ENCODE results near the gene IFT80. TPM values are rescaled to one million over a fixed set of nuclear protein-coding genes. Genes with fewer than 3 reads are reported as not detected.
A peak's percentile ranks its signal among the peaks of the same experiment; 100 is the strongest.

The IFT80 gene
- total and polyA plus RNA-seq, 9 of the 15 experiments (the other 6 are each of a cell fraction or from before 2014, with no cell fraction given) = 6.7 to 21.1 (median 16.4) TPM

DNA sequence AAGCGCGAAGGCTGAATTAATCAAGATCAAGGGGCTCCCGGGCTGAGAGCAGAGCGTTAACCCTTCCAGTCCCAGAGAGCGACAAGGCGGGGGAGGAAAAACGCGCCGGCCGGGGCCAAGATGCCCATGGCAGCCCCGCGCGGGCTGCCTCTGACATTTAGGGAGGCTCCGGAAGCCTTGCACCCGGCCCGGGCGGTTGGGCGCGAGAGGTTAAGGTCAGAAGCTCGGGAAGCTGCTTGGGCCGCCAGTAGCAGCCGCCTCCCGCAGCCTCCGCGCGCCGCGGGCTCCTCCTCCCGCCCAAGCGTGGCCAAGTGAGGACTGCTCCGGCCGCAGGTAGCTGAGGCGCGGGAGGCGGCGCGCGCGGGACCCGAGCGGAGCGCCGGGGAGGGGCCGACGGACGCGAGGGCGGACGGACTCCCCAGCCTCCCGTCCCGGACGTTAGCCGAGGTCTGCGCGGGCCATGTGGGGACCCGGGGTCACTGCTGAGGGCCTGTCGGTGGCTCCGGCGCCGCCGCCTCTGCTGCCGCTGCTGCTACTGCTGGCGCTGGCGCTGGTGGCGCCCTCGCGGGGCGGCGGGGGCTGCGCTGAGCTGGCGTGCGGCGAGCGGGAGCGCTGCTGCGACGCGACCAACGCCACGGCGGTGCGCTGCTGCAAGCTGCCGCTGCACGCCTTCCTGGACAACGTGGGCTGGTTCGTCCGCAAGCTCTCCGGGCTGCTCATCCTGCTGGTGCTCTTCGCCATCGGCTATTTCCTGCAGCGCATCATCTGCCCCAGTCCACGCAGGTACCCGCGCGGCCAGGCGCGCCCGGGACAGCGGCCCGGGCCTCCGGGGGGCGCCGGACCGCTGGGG, 173.6 kb downstream of the IFT80 start, which contains the start of gene C3orf80 (continued):
- TF ChIP-seq, protein P1, sequence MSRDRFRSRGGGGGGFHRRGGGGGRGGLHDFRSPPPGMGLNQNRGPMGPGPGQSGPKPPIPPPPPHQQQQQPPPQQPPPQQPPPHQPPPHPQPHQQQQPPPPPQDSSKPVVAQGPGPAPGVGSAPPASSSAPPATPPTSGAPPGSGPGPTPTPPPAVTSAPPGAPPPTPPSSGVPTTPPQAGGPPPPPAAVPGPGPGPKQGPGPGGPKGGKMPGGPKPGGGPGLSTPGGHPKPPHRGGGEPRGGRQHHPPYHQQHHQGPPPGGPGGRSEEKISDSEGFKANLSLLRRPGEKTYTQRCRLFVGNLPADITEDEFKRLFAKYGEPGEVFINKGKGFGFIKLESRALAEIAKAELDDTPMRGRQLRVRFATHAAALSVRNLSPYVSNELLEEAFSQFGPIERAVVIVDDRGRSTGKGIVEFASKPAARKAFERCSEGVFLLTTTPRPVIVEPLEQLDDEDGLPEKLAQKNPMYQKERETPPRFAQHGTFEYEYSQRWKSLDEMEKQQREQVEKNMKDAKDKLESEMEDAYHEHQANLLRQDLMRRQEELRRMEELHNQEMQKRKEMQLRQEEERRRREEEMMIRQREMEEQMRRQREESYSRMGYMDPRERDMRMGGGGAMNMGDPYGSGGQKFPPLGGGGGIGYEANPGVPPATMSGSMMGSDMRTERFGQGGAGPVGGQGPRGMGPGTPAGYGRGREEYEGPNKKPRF (IDR thresholded peaks at IDR 0.05; ENCODE audit: low read depth, low read length) = no peak
- TF ChIP-seq KLF10 (CRISPR knock-in tag; IDR thresholded peaks at IDR 0.05) (no peak), FOXK1 (CRISPR knock-in tag; IDR thresholded peaks at IDR 0.05; ENCODE audit: borderline replicate concordance) (no peak), TEAD4 (IDR thresholded peaks at IDR 0.05; ENCODE audit: low read length) (no peak), TEAD4 (CRISPR knock-in tag; IDR thresholded peaks at IDR 0.05; ENCODE audit: borderline replicate concordance) (no peak), SP2 (IDR thresholded peaks at IDR 0.05; ENCODE audit: extremely low read depth, low read depth, low read length, poor library complexity, severe bottlenecking) (no peak), NFIX (CRISPR knock-in tag; IDR thresholded peaks at IDR 0.05; ENCODE audit: low read depth) (no peak), RFX5 (IDR thresholded peaks at IDR 0.05; ENCODE audit: low read depth, low read length) (no peak), CREB1 (IDR thresholded peaks at IDR 0.05) (peak; percentile 45; the same call in 1 of the 2 replicates), CREB1 (CRISPR knock-in tag; IDR thresholded peaks at IDR 0.05) (peak; percentile 28; the same call in 1 of the 2 replicates), SNIP1 (IDR thresholded peaks at IDR 0.05; ENCODE audit: low read depth) (no peak), HMGN3 (IDR thresholded peaks at IDR 0.05; ENCODE audit: borderline replicate concordance, extremely low read depth, insufficient read length, low read depth, low read length) (peak; percentile 48), ZNF586 (CRISPR knock-in tag; conservative IDR thresholded peaks at IDR 0.05) (no peak), ZNF384 (IDR thresholded peaks at IDR 0.05; ENCODE audit: low read depth, low read length) (no peak), BCOR (IDR thresholded peaks at IDR 0.05) (peak; percentile 46; the same call in 1 of the 2 replicates), MCM7 (IDR thresholded peaks at IDR 0.05) (no peak), HMBOX1 (IDR thresholded peaks at IDR 0.05) (no peak), RAD21 (CRISPR knock-in tag; conservative IDR thresholded peaks at IDR 0.05 in 1 of 2, IDR thresholded peaks at IDR 0.05 in 1 of 2) (no peak; a peak in 2 of 4 replicates), ZNF124 (CRISPR knock-in tag; IDR thresholded peaks at IDR 0.05) (no peak), NFIC (IDR thresholded peaks at IDR 0.05) (0 out of 2 replicates have a peak, but pooled peaks have one; percentile 4)
- TF ChIP-seq, protein P2, sequence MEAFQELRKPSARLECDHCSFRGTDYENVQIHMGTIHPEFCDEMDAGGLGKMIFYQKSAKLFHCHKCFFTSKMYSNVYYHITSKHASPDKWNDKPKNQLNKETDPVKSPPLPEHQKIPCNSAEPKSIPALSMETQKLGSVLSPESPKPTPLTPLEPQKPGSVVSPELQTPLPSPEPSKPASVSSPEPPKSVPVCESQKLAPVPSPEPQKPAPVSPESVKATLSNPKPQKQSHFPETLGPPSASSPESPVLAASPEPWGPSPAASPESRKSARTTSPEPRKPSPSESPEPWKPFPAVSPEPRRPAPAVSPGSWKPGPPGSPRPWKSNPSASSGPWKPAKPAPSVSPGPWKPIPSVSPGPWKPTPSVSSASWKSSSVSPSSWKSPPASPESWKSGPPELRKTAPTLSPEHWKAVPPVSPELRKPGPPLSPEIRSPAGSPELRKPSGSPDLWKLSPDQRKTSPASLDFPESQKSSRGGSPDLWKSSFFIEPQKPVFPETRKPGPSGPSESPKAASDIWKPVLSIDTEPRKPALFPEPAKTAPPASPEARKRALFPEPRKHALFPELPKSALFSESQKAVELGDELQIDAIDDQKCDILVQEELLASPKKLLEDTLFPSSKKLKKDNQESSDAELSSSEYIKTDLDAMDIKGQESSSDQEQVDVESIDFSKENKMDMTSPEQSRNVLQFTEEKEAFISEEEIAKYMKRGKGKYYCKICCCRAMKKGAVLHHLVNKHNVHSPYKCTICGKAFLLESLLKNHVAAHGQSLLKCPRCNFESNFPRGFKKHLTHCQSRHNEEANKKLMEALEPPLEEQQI (IDR thresholded peaks at IDR 0.05) = no peak
- TF ChIP-seq, protein P3, sequence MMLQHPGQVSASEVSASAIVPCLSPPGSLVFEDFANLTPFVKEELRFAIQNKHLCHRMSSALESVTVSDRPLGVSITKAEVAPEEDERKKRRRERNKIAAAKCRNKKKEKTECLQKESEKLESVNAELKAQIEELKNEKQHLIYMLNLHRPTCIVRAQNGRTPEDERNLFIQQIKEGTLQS (IDR thresholded peaks at IDR 0.05) = no peak
- TF ChIP-seq, protein P3 (CRISPR knock-in tag; conservative IDR thresholded peaks at IDR 0.05) = no peak

Measured in K562 (cell line).